K562 (cell line): ENCODE data around the gene CTCF. TPM values are rescaled to one million over a fixed set of nuclear protein-coding genes. Genes with fewer than 3 reads are reported as not detected.

Experiments
- ATAC-seq: fragments of 200-7000 bp; cut with Tn5 transposase; 3 replicates; pipeline ENCODE4 v1.9.1; 2020; ENCODE audit warnings: moderate library complexity
- BruUV-seq: library from RNA; stranded (reverse); fragments of 400-500 nt; replicated peaks from 2 replicates; lab custom pipeline; 2021; lab: Mats Ljungman, UMichigan
- CTCF ChIA-PET: fragments of 300-600 bp; formaldehyde crosslinking; extraction: SDS; loops from one replicate; lab custom pipeline; 2021; ENCODE audit warnings: low intra/inter-chr PET ratio; lab: Yijun Ruan, JAX
- POLR2A ChIA-PET: fragments of 300-600, 350-650 bp; sonication (Branson Sonifier 250); formaldehyde crosslinking; extraction: SDS; loops from one replicate; lab custom pipeline; 2021; ENCODE audit warnings: antibody characterized with exemption, inconsistent platforms; lab: Yijun Ruan, JAX
- DNase-seq, 4 experiments: peaks; one replicate each; pipeline versions ENCODE4 v3.0.0 to v3.0.0-alpha.2; 2011 to 2018; ENCODE audit warnings: low spot score in 3 of 4, mixed read lengths in 3 of 4; ENCODE audit errors: extremely low read depth in 1 of 4
- FAIRE-seq: peaks from 2 replicates; lab custom pipeline; 2011; peaks lifted over from hg19 to GRCh38; lab: Jason Lieb, UNC
- H2AFZ ChIP-seq: 2 replicates; pipeline ENCODE4 v1.6.0; 2011; ENCODE audit warnings: low read depth, low read length, control low read depth, inconsistent platforms
- H3K27ac ChIP-seq: fragments of 200-600 bp; 3 replicates; pipeline ENCODE4 v1.8.0; 2011; ENCODE audit warnings: low read depth, mild to moderate bottlenecking, control low read depth, inconsistent platforms, low read length, moderate library complexity, mixed read lengths; ENCODE audit errors: extremely low read depth
- H3K27me3 ChIP-seq, 2 experiments: fragments of 300-600 bp in 1 of 2; 2 replicates in 1 of 2; 3 replicates in 1 of 2; pipeline versions ENCODE4 v1.6.0 to v1.8.0; 2011; ENCODE audit warnings: inconsistent platforms in 2 of 2, low read length in 2 of 2, mild to moderate bottlenecking in 1 of 2, mixed read lengths in 1 of 2, moderate library complexity in 1 of 2; ENCODE audit not compliant: control insufficient read depth in 2 of 2, insufficient read depth in 2 of 2
- H3K36me3 ChIP-seq: fragments of 300-600 bp; 3 replicates; pipeline ENCODE4 v1.8.0; 2011; ENCODE audit warnings: mild to moderate bottlenecking, low read length, inconsistent platforms; ENCODE audit not compliant: control insufficient read depth, insufficient read depth
- H3K4me1 ChIP-seq, 2 experiments: fragments of 200-600 bp in 1 of 2; replicated peaks in 1 of 2; 2 replicates in 1 of 2; 3 replicates in 1 of 2; pipeline versions ENCODE4 v1.5.1 to v1.8.0; 2011; ENCODE audit warnings: inconsistent platforms in 2 of 2, low read length in 2 of 2, mild to moderate bottlenecking in 1 of 2, mixed read lengths in 1 of 2, moderate library complexity in 1 of 2; ENCODE audit not compliant: control insufficient read depth in 2 of 2, insufficient read depth in 2 of 2
- H3K4me2 ChIP-seq: 2 replicates; pipeline ENCODE4 v1.6.1; 2011; ENCODE audit warnings: low read length, control low read depth, inconsistent platforms, mixed read lengths; ENCODE audit not compliant: insufficient read depth
- H3K4me3 ChIP-seq: fragments of 200-600 bp; sonication (generic), shearing (Covaris generic); 2 replicates; pipeline ENCODE4 v1.5.1; 2016; ENCODE audit warnings: control low read depth, inconsistent platforms
- H3K79me2 ChIP-seq: fragments of 200-600 bp; 3 replicates; pipeline ENCODE4 v1.8.0; 2011; ENCODE audit warnings: low read length, inconsistent platforms; ENCODE audit not compliant: control insufficient read depth, insufficient read depth
- H3K9ac ChIP-seq, 2 experiments: 2 replicates each; pipeline versions ENCODE4 v1.6.0 to v1.6.1; 2011; ENCODE audit warnings: low read depth in 2 of 2, low read length in 2 of 2, control low read depth in 1 of 2, inconsistent platforms in 1 of 2, mild to moderate bottlenecking in 1 of 2, mixed read lengths in 1 of 2; ENCODE audit not compliant: insufficient read depth in 1 of 2
- H3K9me1 ChIP-seq: one replicate; pipeline ENCODE4 v1.6.0; 2011; ENCODE audit warnings: inconsistent platforms, mild to moderate bottlenecking, low read length, moderate library complexity; ENCODE audit not compliant: control insufficient read depth, insufficient read depth
- H3K9me3 ChIP-seq: replicated peaks from 2 replicates; pipeline ENCODE4 v1.5.1; 2011; ENCODE audit warnings: low read depth, low read length, inconsistent platforms; ENCODE audit not compliant: control insufficient read depth, insufficient read depth
- H4K20me1 ChIP-seq: replicated peaks from 2 replicates; pipeline ENCODE4 v1.6.1; 2011; ENCODE audit warnings: low read length, inconsistent platforms, mixed read lengths; ENCODE audit not compliant: control insufficient read depth, insufficient read depth
- FOXA3 ChIP-seq, 2 experiments: fragments of 450-650 bp in 1 of 2; sonication (generic) in 1 of 2; formaldehyde crosslinking; IDR thresholded peaks in 1 of 2; conservative IDR thresholded peaks in 1 of 2; 2 replicates each; pipeline versions ENCODE4 v1.4.0 to v1.8.0; 2020 to 2022; ENCODE audit warnings: mild to moderate bottlenecking in 2 of 2, missing genetic modification reagents in 1 of 2
- POLR2G ChIP-seq: fragments of 200-400 bp; formaldehyde crosslinking; IDR thresholded peaks from 2 replicates; pipeline ENCODE4 v1.6.1; 2017; ENCODE audit warnings: low read depth, mild to moderate bottlenecking, antibody characterized with exemption, low read length, moderate library complexity
- SMARCB1 ChIP-seq: IDR thresholded peaks from 2 replicates; pipeline ENCODE4 v1.6.1; 2011; ENCODE audit warnings: improper control_type of control experiment, low read depth; ENCODE audit not compliant: insufficient read length
- WGBS: fragments of 100-300 bp; shearing (Covaris generic); methylation state at CpG from one replicate; pipeline ENCODE4 v1.1.6; 2016; ENCODE audit warnings: low coverage, mixed read lengths; ENCODE audit not compliant: insufficient coverage; ENCODE audit errors: missing lambda C conversion rate; 5-methylcytosine and 5-hydroxymethylcytosine counted together
- in situ Hi-C: fragments of 300-500 bp; cut with MboI; formaldehyde crosslinking; loops from 4 replicates; pipeline ENCODE4 v1.15.0; 2018; ENCODE audit warnings: inconsistent platforms, mixed read lengths
- intact Hi-C: fragments of 100-400 bp; cut with micrococcal nuclease; formaldehyde crosslinking; loops from 2 replicates; pipeline ENCODE4 v1.14.2; 2022
- polyA plus RNA-seq, 8 experiments: library from polyadenylated mRNA; depleted of rRNA in 4 of 8; stranded (reverse) in 5 of 8; unstranded in 3 of 8; fragments of >200 nt; fragmentation: Nextera tagmentation in 2 of 8; fragmentation: Illumina TruSeq in 1 of 8; extraction: Ambion mirVana in 2 of 8; extraction: Trizol in 1 of 8; gene quantifications; 2 replicates each; pipeline versions ENCODE4 v1.2.1 to v1.2.3, GENCODE V29; 2011 to 2014; ENCODE audit warnings: inconsistent platforms in 1 of 8, missing spikeins in 1 of 8
- total RNA-seq, 7 experiments: library from RNA; depleted of rRNA in 6 of 7; stranded (reverse); fragments of >200 nt in 6 of 7; fragmentation: Illumina TruSeq in 2 of 7; extraction: Trizol in 2 of 7; gene quantifications; 2 replicates each; pipeline versions ENCODE4 v1.2.1 to v1.2.3, GENCODE V29; 2011 to 2021; ENCODE audit warnings: low replicate concordance in 1 of 7

Gene CTCF
- total and polyA plus RNA-seq, 9 of the 15 experiments (the other 6 are each of a cell fraction or from before 2014, with no cell fraction given) = 7.8 to 49.2 (median 33.9) TPM

DNA sequence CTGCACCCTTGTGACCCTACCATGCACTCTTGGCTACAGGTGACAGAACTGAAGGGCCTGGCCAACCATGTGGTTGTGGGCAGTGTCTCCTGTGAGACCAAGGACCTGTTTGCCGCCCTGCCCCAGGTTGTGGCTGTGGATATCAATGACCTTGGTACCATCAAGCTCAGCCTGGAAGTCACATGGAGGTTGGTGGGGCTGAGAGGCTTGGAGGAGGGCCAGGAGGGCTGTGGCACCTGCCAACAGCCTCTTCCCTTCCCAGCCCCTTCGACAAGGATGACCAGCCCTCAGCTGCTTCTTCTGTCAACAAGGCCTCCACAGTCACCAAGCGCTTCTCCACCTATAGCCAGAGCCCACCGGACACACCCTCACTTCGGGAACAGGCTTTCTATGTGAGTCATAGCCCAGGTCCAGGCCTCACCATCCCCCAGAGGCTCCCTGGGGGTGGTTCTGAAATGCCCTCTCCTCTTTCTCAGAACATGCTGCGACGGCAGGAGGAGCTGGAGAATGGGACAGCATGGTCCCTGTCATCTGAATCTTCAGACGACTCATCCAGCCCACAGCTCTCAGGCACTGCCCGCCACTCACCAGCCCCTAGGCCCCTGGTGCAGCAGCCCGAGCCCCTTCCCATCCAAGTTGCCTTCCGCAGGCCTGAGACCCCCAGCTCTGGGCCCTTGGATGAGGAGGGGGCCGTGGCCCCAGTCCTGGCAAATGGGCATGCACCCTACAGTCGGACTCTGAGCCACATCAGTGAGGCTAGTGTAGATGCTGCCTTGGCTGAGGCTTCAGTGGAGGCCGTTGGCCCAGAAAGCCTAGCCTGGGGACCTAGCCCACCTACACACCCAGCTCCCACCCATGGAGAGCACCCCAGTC, 20.7 kb upstream of the CTCF start:
- peaks cover 0 to 38% of the 10 kb centered on the region in 2 experiments; a peak in 2 of 5 replicates for H3K4me1 ChIP-seq
- POLR2A ChIA-PET = interaction anchor here (0.5 to 1.2 kb wide), 7 partner anchors 8 to 649 kb away, joined by 3 to 4 read pairs (median 3); no protein-coding TSS in a partner anchor
- H3K27me3 ChIP-seq = no peaks in the 10 kb centered on the region
- H3K9ac ChIP-seq = peak overlapping the region in 1 of 2 experiments; percentile 81; a peak in 2 of 4 replicates
- H2AFZ ChIP-seq = no peak overlapping the region
- H3K4me2 ChIP-seq = no peak overlapping the region
- DNase-seq (no peak), FAIRE-seq (no peak), ATAC-seq (no peak)
- in situ Hi-C loops (no loop called here), intact Hi-C loops (no loop called here)
- peaks cover 5% of the 10 kb centered on the region; the same call in 1 of the 2 replicates for H4K20me1 ChIP-seq
- no peak overlapping the region for H3K4me3 ChIP-seq
- H3K27ac ChIP-seq = no peak overlapping the region
- 79% methylated on average over 13 of the region's 14 CpGs for WGBS
- H3K36me3 ChIP-seq = peaks cover 42% of the 10 kb centered on the region; the same call in 1 of the 3 replicates
- CTCF ChIA-PET = no interaction called here
- no peaks in the 10 kb centered on the region for H3K9me1 ChIP-seq
- no TSS peak for BruUV-seq
- H3K9me3 ChIP-seq = no peaks in the 10 kb centered on the region
- H3K79me2 ChIP-seq = no peaks in the 10 kb centered on the region; the same call in 2 of the 3 replicates
- peak; percentile 54; the same call in 1 of the 2 replicates for TF ChIP-seq POLR2G
- peak in 1 of 2 experiments; percentile 73; a peak in 1 of 4 replicates for TF ChIP-seq FOXA3 (CRISPR knock-in tag; conservative IDR thresholded peaks at IDR 0.05 in 1 of 2, IDR thresholded peaks at IDR 0.05 in 1 of 2)
- TF ChIP-seq SMARCB1 = no peak
